Suprapubic skin (tissue), 4 donors: ENCODE results near the gene CCDC170. TPM values are rescaled to one million over a fixed set of nuclear protein-coding genes. Genes with fewer than 3 reads are reported as not detected.

Experiments used
- DNase-seq, 2 donors: peaks; one replicate each; pipeline ENCODE4 v3.0.0-alpha.2; 2019; ENCODE audit warnings: low spot score in 2 of 2
- H3K27ac ChIP-seq: fragments of 200-600 bp; sonication (generic); one replicate; pipeline ENCODE4 v1.5.1; 2019
- H3K27me3 ChIP-seq: fragments of 200-600 bp; sonication (generic); one replicate; pipeline ENCODE4 v1.5.1; 2019
- H3K36me3 ChIP-seq: fragments of 200-600 bp; sonication (generic); one replicate; pipeline ENCODE4 v1.5.1; 2019
- H3K4me1 ChIP-seq: fragments of 200-600 bp; sonication (generic); one replicate; pipeline ENCODE4 v1.5.1; 2019
- H3K4me3 ChIP-seq: fragments of 200-600 bp; sonication (generic); one replicate; pipeline ENCODE4 v1.5.1; 2019; ENCODE audit warnings: mild to moderate bottlenecking
- H3K9me3 ChIP-seq: fragments of 200-600 bp; sonication (generic); one replicate; pipeline ENCODE4 v1.5.1; 2019
- EP300 ChIP-seq: sonication (generic); formaldehyde crosslinking; IDR thresholded peaks from one replicate; pipeline ENCODE4 v1.6.1; 2017; ENCODE audit warnings: antibody characterized with exemption
- POLR2A ChIP-seq, 2 donors: fragments of 450-650 bp; IDR thresholded peaks; one replicate each; pipeline ENCODE4 v1.6.1; 2017; ENCODE audit warnings: antibody characterized with exemption in 2 of 2, mild to moderate bottlenecking in 2 of 2, moderate library complexity in 2 of 2
- POLR2AphosphoS5 ChIP-seq, 3 donors: sonication (generic); formaldehyde crosslinking; IDR thresholded peaks; one replicate each; pipeline ENCODE4 v1.6.1; 2017; ENCODE audit warnings: antibody characterized with exemption in 3 of 3
- whole genome bisulfite sequencing: methylation state at CpG from one replicate; pipeline ENCODE4 v1.1.5; 2018; 5-methylcytosine and 5-hydroxymethylcytosine counted together
- total RNA-seq, 4 donors: library from RNA; depleted of rRNA; stranded (reverse); fragments of >200 nt; gene quantifications; one replicate each; pipeline ENCODE4 v1.1.0, GENCODE V29; 2016
- TF ChIP-seq, protein P1 (sequence below), 2 donors: fragments of 200-600 bp in 1 of 2; fragments of 450-650 bp in 1 of 2; sonication (generic) in 1 of 2; IDR thresholded peaks; one replicate each; pipeline ENCODE4 v1.5.1; 2016 to 2019; ENCODE audit warnings: antibody characterized with exemption in 2 of 2, mild to moderate bottlenecking in 1 of 2, moderate library complexity in 1 of 2

The CCDC170 gene
- total RNA-seq, 4 donors from 2014 or later, result 0.16 to 0.89 (median 0.24) TPM

DNA sequence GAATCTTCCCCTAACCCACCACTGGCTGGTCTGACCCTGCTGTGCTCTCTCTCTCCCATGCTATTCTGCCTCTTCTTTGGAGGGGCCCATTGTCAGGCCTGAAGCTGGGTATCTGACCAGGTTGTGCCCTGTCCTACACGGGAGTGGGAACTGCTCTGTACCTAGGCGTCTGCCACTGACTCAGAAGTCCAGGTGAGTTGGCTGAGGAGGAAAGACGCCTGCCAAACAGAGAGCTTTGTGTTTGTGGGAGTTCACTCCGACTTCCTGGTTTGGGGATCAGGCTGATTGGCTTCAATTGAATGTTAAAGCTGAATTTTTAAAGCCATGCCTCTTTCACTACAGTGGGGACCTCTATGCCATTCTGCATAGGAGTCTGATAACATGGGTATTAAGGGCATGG is 136.0 kb downstream of the CCDC170 start:
- WGBS, result 67% methylated on average over 4 of the region's 4 CpGs
- DNase-seq, result no peak
- Histone ChIP-seq H3K4me1 (no peaks in the 10 kb centered on the region), H3K9me3 (no peaks in the 10 kb centered on the region), H3K27ac (no peak overlapping the region), H3K27me3 (no peaks in the 10 kb centered on the region), H3K4me3 (no peak overlapping the region), H3K36me3 (no peaks in the 10 kb centered on the region)
- TF ChIP-seq POLR2A (IDR thresholded peaks at IDR 0.05) (no peak), EP300 (no peak), POLR2AphosphoS5 (IDR thresholded peaks at IDR 0.05) (no peak)
- TF ChIP-seq, protein P1, sequence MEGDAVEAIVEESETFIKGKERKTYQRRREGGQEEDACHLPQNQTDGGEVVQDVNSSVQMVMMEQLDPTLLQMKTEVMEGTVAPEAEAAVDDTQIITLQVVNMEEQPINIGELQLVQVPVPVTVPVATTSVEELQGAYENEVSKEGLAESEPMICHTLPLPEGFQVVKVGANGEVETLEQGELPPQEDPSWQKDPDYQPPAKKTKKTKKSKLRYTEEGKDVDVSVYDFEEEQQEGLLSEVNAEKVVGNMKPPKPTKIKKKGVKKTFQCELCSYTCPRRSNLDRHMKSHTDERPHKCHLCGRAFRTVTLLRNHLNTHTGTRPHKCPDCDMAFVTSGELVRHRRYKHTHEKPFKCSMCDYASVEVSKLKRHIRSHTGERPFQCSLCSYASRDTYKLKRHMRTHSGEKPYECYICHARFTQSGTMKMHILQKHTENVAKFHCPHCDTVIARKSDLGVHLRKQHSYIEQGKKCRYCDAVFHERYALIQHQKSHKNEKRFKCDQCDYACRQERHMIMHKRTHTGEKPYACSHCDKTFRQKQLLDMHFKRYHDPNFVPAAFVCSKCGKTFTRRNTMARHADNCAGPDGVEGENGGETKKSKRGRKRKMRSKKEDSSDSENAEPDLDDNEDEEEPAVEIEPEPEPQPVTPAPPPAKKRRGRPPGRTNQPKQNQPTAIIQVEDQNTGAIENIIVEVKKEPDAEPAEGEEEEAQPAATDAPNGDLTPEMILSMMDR (IDR thresholded peaks at IDR 0.05), result no peak

DNA sequence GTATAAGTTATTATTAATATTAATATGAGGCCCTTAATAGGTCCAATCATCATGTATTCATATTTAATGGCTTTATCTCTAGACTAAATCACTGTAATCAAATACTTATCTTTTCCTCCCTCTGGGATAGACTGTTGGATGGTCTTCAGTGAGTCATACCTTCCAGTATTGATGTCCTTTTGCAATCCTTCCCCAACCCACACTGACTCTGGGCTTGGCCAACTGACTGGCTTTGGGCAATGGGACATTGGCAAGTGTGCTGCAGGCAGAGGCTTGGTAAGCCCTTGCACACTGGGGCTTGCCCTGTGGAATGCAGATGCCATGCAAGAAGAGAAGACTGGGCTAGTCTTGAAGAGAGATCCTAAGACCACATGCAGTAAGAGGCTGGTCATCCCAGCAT is 136.6 kb downstream of the CCDC170 start:
- no peak overlapping the region for H3K27ac ChIP-seq
- no peaks in the 10 kb centered on the region for H3K9me3 ChIP-seq
- H3K4me1 ChIP-seq, result no peaks in the 10 kb centered on the region
- TF ChIP-seq, protein P1 (IDR thresholded peaks at IDR 0.05), result no peak
- TF ChIP-seq EP300 (no peak), POLR2AphosphoS5 (IDR thresholded peaks at IDR 0.05) (no peak), POLR2A (IDR thresholded peaks at IDR 0.05) (no peak)
- no peak overlapping the region for H3K4me3 ChIP-seq
- no peaks in the 10 kb centered on the region for H3K27me3 ChIP-seq
- no peak for DNase-seq
- no peaks in the 10 kb centered on the region for H3K36me3 ChIP-seq

DNA sequence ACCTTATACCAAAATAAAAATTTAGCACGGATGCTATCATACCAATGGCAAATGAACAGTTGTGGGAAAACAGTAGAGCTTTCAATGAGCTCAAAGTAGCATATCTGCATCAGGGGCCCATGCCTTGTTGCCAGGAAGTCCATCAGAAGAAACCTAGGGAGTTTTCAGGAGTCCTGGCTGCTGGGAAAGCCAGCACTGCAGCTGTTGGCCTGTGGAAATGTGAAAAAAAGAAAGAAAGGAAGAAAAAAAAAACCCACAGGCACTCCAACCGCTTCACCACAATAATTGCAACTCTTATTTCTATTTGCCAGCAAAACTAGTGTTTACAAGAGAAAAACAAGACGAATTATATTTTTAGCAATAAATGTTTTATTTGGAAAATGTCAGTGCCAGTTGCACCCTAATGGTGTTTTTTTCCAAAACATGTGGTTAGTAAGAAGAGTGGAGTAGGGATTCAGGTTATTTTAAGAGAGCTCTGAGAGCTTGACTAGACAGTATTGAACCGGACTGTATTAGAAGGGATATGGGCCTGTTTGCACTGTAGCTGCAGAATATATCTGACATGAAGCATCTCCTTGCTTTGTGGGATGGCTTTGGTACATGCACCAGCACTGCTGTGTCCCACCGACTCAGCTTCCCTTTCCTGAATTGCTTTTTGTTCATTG is 137.3 kb downstream of the CCDC170 start:
- TF ChIP-seq EP300 (no peak), POLR2A (IDR thresholded peaks at IDR 0.05) (no peak), POLR2AphosphoS5 (IDR thresholded peaks at IDR 0.05) (no peak)
- TF ChIP-seq, protein P1 (IDR thresholded peaks at IDR 0.05), result no peak

DNA sequence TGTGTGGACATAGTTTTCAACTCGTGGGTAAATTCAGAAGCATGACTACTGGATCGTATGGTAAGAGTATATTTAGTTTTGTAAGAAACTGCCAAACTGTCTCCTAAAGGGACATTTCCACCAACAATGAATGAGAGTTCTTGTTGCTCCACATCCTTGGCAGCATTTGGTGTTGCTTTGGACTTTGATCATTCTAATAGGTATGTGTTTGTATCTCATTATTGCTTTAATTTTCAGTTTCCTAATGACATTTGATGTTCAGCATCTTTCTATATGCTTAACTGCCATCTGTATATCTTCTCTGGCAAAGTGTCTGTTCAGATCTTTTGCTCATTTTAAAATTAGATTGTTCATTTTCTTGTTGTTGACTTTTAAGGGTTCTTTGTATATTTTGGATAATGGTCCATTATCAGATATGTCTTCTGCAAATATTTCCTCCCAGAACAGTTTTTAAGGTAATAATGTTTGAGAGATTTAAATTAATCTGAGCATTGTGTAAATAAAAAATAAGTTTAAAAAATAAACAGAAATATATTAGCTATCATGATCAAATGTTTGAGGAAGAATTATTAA is 138.7 kb downstream of the CCDC170 start:
- no peaks in the 10 kb centered on the region for H3K27me3 ChIP-seq
- 80% methylated on average over 2 of the region's 2 CpGs for WGBS
- H3K36me3 ChIP-seq, result no peaks in the 10 kb centered on the region
- no peak overlapping the region for H3K4me3 ChIP-seq
- DNase-seq, result no peak
- no peaks in the 10 kb centered on the region for H3K9me3 ChIP-seq
- no peak overlapping the region for H3K27ac ChIP-seq
- TF ChIP-seq POLR2A (IDR thresholded peaks at IDR 0.05), result no peak
- no peak for TF ChIP-seq EP300
- no peak for TF ChIP-seq POLR2AphosphoS5 (IDR thresholded peaks at IDR 0.05)
- TF ChIP-seq, protein P1 (IDR thresholded peaks at IDR 0.05), result no peak
- H3K4me1 ChIP-seq, result no peaks in the 10 kb centered on the region

More for the DNA sequence above, 137.3 kb downstream of the CCDC170 start:
- DNase-seq, result no peak
- Histone ChIP-seq H3K36me3 (no peaks in the 10 kb centered on the region), H3K27ac (no peak overlapping the region), H3K4me3 (no peak overlapping the region), H3K27me3 (no peaks in the 10 kb centered on the region), H3K4me1 (no peaks in the 10 kb centered on the region), H3K9me3 (no peaks in the 10 kb centered on the region)
- WGBS, result 70% methylated on average over 5 of the region's 5 CpGs

DNA sequence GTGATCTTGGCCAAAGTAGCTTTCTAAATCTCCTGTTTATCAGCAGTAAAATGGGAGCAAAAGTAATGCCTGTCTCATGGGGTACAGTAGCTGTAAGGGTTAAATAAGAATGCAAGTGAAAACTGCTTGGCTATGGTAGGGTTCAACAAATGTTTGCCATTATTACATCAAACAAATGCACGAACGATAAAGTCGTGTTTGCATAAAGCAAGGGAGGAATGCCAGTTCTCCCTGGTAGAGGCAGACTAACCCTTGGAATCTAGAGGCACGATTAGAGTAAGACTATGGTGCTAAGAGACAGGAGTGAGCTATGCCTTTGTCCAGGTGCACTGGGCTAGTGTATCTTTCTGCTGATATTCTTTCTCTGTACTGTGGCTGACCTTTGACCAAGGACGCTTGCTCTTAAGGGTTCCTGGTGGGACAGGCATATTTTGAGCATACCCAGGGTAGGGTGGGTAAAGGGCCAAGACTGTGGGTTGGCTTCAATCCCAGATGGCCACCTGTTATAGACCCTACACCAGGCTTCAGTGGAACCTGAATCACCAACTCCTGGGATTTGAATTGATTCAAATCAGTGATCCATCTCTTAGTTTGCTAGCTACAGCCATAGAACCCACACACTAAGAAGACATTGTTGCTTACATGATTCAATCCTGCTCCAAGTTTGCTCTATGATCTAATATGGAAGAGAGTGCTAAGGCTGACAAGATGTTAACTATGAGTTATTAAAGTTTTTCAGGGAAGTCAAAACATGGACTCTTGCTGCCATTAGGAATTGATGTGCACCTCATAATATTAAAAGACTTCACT is 139.9 kb downstream of the CCDC170 start:
- no peak for DNase-seq
- H3K36me3 ChIP-seq, result no peaks in the 10 kb centered on the region
- TF ChIP-seq POLR2AphosphoS5 (IDR thresholded peaks at IDR 0.05) (no peak), POLR2A (IDR thresholded peaks at IDR 0.05) (no peak), EP300 (no peak)
- TF ChIP-seq, protein P1 (IDR thresholded peaks at IDR 0.05), result no peak
- H3K27me3 ChIP-seq, result no peaks in the 10 kb centered on the region
- WGBS, result 83% methylated on average over 5 of the region's 5 CpGs
- no peaks in the 10 kb centered on the region for H3K4me1 ChIP-seq
- H3K27ac ChIP-seq, result no peak overlapping the region
- no peaks in the 10 kb centered on the region for H3K9me3 ChIP-seq
- no peak overlapping the region for H3K4me3 ChIP-seq
